NCI-H2196 (cell line): ENCODE results near the gene OST4.
A peak's percentile ranks its signal among the peaks of the same experiment; 100 is the strongest.
"Not testable (repeated sequence)": the region's sequence is repeated elsewhere in the genome, so short reads cannot be mapped to it uniquely, and the experiment has no call there.

Experiments used
- DNase-seq: peaks from one replicate; lab custom pipeline; 2025; ENCODE audit not compliant: unreplicated experiment; lab: John Stamatoyannopoulos, UW

Gene OST4

DNA sequence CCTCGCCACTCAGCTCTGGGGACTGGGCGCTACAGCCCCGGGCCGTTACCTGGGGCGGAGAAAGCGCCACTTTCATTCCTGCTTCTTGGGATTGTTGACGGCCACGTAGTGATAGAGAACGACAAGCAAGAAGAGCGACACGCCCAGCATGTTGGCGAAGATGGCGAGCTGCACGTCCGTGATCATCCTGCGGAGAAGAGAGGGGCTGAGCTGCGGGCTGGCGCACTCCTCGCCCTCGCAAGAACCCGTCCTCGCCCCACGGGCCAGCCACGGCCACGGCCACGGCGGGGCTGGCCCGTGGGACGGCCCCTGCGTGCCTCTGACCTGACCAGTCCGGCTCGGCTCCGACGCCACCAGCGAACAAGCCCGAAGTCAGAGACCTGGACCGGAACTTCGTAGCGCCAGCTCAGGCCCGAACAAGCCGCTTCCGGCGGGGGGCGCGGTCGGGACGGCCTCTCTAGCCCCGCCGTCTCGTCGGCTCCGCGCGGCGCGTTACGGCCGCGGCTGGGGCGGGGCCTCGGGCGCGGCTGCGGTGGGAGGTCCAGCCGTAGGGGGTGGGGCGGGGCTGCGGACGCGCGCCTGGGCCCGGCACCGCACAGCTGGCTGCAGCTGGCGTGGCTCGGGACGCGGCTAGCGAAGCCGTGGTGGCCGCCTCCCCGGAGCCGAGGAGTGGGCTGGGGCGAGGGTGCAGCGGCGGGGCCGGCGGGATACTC is at the start of gene OST4:
Gene OST4 (minus strand): TSS at position 378 of the 713 bp plus-strand sequence.
- DNase-seq: peak; percentile 97

DNA sequence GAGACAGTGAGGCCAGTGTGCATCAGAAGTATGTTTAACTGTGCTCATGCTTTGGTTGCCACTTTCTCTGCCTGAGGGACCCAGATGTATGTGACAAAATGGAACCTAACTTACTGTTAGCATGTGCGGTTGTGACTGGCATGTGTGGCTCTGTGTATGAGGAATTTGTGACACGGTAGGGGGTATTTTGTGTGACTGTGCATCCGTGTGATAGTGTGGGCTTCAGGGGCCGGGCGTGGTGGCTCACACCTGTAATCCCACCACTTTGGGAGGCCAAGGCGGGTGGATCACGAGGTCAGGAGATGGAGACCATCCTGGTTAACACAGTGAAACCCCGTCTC is 47.8 kb upstream of the OST4 start:
- not testable (repeated sequence) for DNase-seq

GRCh38 chr2:27118525-27119329 is 47.3 kb upstream of the OST4 start, which contains the start of gene CGREF1:
Gene CGREF1 (minus strand): TSS chr2:27119128. CDS start chr2:27104366, 14,762 bp downstream.
- peak; percentile 38 for DNase-seq

GRCh38 chr2:27117995-27118524 is 46.6 kb upstream of the OST4 start:
- DNase-seq: no peak

- DNase-seq: no peak
These were observed 44.1 kb upstream of the OST4 start for GRCh38 chr2:27115519-27115918.

- DNase-seq: not testable (repeated sequence)
These were observed 40.1 kb upstream of the OST4 start for GRCh38 chr2:27111392-27112078.

- not testable (repeated sequence) for DNase-seq
These were observed 39.3 kb upstream of the OST4 start for GRCh38 chr2:27110603-27111352.

DNA sequence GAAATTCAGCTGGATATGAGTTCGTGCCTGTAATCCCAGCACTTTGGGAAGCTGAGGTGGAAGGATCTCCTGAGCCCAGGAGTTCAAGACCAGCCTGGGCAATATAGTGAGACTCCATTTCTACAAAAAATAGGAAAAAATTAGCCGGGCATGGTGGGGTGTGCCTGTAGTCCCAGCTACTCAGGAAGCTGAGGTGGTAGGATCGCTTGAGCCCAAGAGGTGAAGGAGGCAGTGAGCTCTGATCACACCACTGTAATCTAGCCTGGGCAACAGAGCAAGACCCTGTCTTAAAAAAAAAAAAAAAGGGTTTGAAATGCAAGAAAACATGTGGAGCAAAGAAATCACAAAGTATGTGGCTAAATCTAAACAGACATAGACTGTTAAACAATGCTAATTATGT is 37.6 kb upstream of the OST4 start:
- DNase-seq: no peak

GRCh38 chr2:27108221-27108620 is 36.8 kb upstream of the OST4 start:
- no peak for DNase-seq

- DNase-seq: no peak
These were observed 34.5 kb upstream of the OST4 start for GRCh38 chr2:27105981-27106380.

- DNase-seq: no peak
These were observed 30.9 kb upstream of the OST4 start for GRCh38 chr2:27102329-27102728.

DNA sequence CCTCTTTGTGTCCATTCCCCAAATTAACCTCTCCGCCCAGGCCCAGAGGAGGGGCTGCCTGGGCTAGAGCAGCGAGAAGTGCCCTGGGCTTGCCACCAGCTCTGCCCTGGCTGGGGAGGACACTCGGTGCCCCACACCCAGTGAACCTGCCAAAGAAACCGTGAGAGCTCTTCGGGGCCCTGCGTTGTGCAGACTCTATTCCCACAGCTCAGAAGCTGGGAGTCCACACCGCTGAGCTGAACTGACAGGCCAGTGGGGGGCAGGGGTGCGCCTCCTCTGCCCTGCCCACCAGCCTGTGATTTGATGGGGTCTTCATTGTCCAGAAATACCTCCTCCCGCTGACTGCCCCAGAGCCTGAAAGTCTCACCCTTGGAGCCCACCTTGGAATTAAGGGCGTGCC is 28.6 kb upstream of the OST4 start:
- DNase-seq: no peak

DNA sequence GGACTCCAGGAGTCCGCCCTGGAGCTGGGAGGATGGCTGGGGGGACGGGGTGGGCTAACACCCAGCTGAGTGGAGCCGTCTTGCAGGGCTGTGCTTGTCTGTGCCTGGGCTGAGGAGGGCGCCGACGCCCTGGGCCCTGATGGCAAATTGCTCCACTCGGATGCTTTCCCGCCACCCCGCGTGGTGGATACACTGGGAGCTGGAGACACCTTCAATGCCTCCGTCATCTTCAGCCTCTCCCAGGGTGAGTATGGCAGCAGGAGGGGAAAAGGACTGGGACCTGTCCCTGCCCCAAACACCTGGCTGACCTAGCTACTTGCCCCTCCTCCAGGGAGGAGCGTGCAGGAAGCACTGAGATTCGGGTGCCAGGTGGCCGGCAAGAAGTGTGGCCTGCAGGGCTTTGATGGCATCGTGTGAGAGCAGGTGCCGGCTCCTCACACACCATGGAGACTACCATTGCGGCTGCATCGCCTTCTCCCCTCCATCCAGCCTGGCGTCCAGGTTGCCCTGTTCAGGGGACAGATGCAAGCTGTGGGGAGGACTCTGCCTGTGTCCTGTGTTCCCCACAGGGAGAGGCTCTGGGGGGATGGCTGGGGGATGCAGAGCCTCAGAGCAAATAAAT is 28.0 kb upstream of the OST4 start:
- DNase-seq: peak; percentile 10

- DNase-seq: no peak
These were observed 25.9 kb upstream of the OST4 start for GRCh38 chr2:27097341-27097740.

DNA sequence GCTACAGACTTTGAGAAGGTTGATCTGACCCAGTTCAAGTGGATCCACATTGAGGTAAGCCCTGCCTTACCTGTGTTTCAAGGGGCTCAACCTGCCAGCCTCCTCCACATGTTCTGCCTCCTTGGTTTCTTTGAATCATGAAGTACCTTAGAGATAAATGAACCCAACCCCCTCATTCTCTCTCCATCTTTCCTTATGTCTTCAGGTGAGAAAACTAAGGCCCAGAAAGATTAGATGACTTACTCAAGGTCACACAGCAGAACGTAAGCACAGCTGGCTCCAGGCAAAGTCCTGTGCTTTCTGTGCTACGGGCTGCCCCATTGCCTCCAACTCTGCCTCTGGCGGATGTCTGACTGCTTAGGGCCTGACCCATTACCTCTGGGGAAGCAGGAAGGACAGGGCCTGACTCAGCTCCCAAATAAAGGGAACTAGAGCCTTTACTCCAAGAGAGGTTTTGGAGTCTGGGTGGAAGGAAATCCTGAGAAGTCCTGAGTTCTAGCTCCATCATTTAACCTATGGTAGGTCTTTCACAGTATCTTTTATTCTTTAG is 25.4 kb upstream of the OST4 start:
- DNase-seq: no peak

DNA sequence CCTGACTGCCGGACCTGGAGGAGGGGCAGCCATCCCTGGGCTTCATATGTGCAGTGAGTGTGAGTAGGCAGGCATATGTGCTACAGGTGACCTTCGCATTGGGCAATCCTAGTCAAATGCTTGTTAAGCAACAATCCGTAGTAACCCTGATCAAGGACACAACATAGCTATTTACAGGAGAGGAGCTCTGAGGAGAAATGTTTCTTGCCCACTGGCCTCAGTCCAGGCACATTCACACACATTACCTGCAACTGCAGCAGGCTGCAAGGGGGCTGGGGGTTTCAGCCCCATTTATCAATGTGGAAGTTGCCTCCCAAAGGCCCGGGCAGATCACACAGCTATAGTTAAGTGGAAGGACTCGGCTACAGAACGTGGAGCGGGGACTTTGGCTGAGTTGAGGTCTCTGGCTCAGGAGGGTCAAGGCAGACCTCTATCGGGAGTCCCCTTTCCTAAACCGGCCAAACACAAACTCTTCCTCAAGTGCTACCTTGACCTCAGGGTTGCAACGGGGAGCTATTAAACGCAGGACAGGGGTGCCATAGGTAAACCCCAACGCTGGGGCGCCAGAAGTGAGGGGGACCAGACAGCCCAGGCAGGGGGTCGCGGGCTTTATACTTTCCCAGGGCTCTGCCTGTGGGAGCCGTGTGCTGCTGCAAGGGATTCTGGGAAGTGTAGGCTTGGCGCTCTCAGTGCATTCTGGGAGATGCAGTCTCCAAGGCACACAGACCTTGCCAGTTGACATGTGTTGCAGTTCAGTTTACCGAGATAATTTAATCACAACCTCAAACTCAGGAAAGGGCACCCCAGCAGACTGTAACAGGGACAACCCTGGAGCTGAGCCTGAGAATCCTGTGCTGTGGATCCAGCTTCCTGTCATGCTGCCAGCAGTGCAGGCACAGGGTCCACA is 24.5 kb upstream of the OST4 start:
- DNase-seq: peak; percentile 27

DNA sequence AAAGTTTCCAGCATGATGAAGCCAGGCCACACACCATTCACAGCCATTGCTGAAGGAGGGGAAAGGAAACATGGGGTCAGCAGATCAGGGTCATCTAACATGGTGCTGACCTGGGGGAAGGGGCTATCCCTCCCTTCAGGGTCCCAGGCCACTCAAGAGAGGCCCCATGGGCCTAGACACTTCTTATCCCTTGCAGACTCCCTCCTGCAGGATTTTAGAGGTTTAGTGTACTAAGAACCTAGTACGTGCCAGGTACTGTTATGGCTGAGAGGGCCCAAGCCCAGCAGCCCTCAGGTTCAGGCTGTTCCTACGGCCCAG is 23.9 kb upstream of the OST4 start:
- no peak for DNase-seq

GRCh38 chr2:27094353-27094984 is 23.0 kb upstream of the OST4 start:
- no peak for DNase-seq
